PFSK-1 (cell line): ENCODE data around the gene CCDC197. TPM values are rescaled to one million over a fixed set of nuclear protein-coding genes. Genes with fewer than 3 reads are reported as not detected.

Experiments
- FOXP2 ChIP-seq: optimal IDR thresholded peaks from 2 replicates; pipeline ENCODE3; 2011; ENCODE audit warnings: borderline replicate concordance, control low read depth, inconsistent platforms; ENCODE audit not compliant: insufficient read depth; ENCODE audit errors: extremely low read length, extremely low read depth
- POLR2AphosphoS5 ChIP-seq: IDR thresholded peaks from 2 replicates; pipeline ENCODE4 v1.6.1; 2012; ENCODE audit warnings: low read depth, mild to moderate bottlenecking, control low read depth, low read length, moderate library complexity
- REST ChIP-seq, 2 experiments: IDR thresholded peaks; 2 replicates each; pipeline versions ENCODE4 v1.6.1 to v1.8.0; 2011 to 2012; ENCODE audit warnings: low read depth in 2 of 2, low read length in 2 of 2, control low read depth in 1 of 2, inconsistent platforms in 1 of 2, mild to moderate bottlenecking in 1 of 2, moderate library complexity in 1 of 2; ENCODE audit not compliant: insufficient read depth in 1 of 2
- SIN3A ChIP-seq: IDR thresholded peaks from 2 replicates; pipeline ENCODE4 v1.6.1; 2012; ENCODE audit warnings: mild to moderate bottlenecking, low read length, moderate library complexity, borderline replicate concordance; ENCODE audit not compliant: insufficient read depth
- TAF1 ChIP-seq: IDR thresholded peaks from 2 replicates; pipeline ENCODE4 v1.6.1; 2012; ENCODE audit warnings: low read length, control low read depth, borderline replicate concordance; ENCODE audit not compliant: insufficient read depth
- polyA plus RNA-seq: library from polyadenylated mRNA; unstranded; fragments of >200 nt; gene quantifications from one replicate; pipeline ENCODE4 v1.2.1, GENCODE V29; 2012; ENCODE audit warnings: low read depth, missing spikeins; ENCODE audit not compliant: insufficient read length

The CCDC197 gene
- not detected for polyA plus RNA-seq

DNA sequence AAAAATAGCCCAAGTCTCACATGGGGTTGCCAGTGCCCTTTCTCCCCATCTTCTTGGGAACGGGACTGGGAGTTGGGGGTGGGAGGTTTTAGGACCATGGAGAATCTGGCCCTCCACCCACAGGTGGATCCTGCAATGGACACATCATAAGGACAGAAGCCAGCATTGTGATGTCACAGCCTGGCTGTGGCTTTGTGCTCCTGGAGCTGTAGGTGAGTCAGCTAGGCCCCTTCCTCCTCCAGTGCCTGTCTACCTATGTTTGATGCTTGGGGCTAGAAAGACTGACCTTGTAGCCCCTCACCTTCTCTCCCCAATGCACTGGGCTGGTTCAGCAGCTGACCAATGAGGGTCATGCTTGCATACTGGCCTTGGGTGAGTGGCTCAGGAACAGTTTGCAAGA lies at the start of gene CCDC197:
CCDC197 (plus strand) TSS at position 220 of the 400 bp plus-strand sequence. CDS start 831 bp downstream, outside the sequence.
- TF ChIP-seq TAF1 = no peak
- no peak for TF ChIP-seq SIN3A
- no peak for TF ChIP-seq FOXP2
- TF ChIP-seq POLR2AphosphoS5 = no peak
- no peak for TF ChIP-seq REST (IDR thresholded peaks at IDR 0.05; ENCODE audit: insufficient read depth in 1 of 2, low read depth in 2 of 2, low read length in 2 of 2)

DNA sequence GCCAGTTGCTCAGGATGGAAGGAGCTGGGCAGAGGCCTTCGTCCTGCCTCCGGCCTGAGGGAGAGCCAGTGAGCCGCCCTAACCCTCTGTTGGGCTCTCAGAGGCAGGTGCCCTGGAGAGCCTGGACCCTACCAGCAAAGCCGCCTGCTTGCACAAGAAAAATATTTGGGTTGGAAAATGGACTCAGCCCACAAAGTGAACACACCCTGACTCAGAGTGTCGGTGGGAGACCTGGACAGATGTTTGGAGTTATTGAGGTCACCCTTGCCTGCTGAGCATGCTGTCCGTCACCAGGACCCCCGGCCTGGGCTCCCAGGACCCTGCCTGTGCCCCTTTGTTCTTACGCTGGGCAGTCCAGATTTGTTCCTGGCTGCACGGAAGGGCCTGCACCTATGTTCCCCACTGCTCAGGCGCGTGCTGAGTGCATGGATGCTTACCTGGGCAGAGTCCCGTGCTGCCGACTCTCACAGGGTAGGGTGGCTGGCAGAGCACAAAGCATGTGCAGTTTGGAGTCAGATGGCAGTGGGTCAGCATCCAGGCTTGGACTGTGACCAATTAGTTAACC lies 47.5 kb upstream of the CCDC197 start:
- no peak for TF ChIP-seq SIN3A
- TF ChIP-seq TAF1 = no peak
- no peak for TF ChIP-seq FOXP2
- TF ChIP-seq REST (IDR thresholded peaks at IDR 0.05; ENCODE audit: insufficient read depth in 1 of 2, low read depth in 2 of 2, low read length in 2 of 2) = no peak
- TF ChIP-seq POLR2AphosphoS5 = no peak

- TF ChIP-seq TAF1 = no peak
- no peak for TF ChIP-seq FOXP2
- TF ChIP-seq REST (IDR thresholded peaks at IDR 0.05; ENCODE audit: insufficient read depth in 1 of 2, low read depth in 2 of 2, low read length in 2 of 2) = no peak
- TF ChIP-seq SIN3A = no peak
- TF ChIP-seq POLR2AphosphoS5 = no peak
Observed at GRCh38 chr14:93950948-93951634, 46.0 kb upstream of the CCDC197 start.

DNA sequence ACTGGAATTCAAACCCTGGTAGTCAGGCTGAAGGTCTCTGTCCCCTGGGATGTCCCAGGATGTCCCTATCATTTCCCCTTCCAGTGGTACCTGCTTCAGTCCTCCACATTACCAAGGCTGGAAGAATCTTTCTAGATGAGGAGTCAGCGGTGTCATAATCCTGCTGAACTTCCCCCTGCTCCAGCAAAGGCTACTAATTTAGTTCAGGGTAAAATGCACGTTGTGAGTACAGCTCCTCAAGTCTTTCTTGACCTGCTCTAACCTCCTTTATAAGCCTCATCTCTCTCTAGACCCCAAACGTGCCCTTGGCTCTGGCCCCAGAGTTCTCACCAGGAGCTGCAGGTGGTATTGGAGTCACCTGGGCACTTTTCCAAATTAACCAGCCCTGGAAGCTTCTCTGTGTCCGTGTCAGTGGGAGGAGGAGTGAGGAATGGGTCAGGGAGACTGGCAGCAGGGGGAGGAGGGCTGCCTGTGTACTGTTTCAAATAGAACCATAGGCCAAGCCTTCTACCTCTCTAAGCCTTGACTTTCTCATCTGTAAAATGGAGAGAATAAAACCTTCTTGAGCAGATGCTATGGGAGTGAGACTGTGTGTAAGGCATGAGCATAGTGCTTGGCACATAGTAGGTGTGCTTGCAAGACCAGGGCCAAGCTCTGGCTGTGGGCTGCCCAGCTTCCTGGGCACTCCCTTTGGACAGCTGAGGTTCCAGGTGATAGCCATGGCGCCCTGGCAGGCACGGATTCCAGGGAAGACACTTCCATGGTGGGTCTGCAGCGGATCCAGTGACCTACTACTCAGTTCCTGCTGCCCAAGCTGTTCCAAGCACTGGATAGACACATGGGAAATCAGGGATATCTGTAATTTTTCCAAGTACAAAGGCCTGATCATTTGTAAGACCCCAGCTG lies 45.2 kb upstream of the CCDC197 start:
- TF ChIP-seq SIN3A (no peak), REST (IDR thresholded peaks at IDR 0.05; ENCODE audit: insufficient read depth in 1 of 2, low read depth in 2 of 2, low read length in 2 of 2) (no peak), POLR2AphosphoS5 (no peak), TAF1 (no peak), FOXP2 (no peak)
